HG02678 (cell line): ENCODE measurements around the gene ANKRD60.

Experiments
- ATAC-seq: cut with Tn5 transposase; IDR thresholded peaks from one replicate; pipeline ENCODE4 v1.9.1; 2021; ENCODE audit warnings: mild to moderate bottlenecking, moderate library complexity; ENCODE audit not compliant: unreplicated experiment

The ANKRD60 gene, protein sequence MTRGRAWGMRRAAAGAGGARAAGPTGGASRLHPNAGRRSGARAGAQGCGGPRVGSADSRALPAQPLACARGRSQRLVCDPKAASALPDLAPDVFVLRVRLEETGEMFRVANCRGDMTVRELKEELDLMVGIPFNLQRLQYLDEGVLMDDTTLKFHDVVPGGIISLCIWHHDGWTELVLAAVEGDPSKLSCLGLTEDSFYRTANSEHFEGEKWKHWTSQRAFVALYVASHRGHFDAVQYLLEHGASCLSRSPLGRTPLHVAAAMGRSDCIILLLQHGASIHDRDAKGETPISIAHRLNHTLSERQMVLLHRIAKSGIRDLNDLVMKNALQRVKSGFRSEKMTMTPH

DNA sequence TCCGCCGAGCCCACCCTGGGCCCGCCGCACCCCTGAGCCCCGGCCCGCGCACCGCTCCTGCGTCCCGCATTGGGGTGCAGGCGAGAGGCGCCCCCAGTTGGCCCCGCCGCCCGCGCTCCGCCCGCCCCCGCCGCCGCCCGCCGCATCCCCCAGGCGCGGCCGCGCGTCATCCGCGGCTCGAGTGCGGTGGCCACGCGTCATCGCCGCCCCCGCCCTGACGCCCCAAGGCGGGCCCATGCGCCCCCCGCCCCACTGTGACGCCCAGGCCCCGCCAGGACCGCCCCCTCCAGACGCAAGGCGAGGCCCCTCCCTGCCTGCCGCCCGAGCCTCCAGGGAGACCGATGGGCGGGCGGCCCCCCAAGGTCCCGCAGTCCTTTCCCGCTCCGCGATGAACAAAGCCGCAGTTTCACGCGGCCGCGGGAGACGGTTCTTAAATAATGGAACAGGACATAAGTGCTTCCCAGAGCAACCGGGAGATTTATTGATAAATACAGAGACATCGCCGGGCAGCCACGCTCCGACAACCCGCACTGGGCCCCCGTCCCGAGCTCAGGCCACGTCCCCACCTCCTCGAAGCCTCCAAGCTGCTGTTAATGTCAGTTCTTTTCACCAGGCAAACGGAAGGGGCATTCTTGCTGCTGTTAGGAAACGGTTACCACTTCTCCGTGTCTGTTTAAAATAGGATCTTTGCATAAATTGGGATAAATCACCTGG lies at the start of gene ANKRD60:
Gene ANKRD60 (minus strand): TSS at position 170 of the 714 bp plus-strand sequence. CDS start 0 bp downstream, at position 170.
- no peak for ATAC-seq

DNA sequence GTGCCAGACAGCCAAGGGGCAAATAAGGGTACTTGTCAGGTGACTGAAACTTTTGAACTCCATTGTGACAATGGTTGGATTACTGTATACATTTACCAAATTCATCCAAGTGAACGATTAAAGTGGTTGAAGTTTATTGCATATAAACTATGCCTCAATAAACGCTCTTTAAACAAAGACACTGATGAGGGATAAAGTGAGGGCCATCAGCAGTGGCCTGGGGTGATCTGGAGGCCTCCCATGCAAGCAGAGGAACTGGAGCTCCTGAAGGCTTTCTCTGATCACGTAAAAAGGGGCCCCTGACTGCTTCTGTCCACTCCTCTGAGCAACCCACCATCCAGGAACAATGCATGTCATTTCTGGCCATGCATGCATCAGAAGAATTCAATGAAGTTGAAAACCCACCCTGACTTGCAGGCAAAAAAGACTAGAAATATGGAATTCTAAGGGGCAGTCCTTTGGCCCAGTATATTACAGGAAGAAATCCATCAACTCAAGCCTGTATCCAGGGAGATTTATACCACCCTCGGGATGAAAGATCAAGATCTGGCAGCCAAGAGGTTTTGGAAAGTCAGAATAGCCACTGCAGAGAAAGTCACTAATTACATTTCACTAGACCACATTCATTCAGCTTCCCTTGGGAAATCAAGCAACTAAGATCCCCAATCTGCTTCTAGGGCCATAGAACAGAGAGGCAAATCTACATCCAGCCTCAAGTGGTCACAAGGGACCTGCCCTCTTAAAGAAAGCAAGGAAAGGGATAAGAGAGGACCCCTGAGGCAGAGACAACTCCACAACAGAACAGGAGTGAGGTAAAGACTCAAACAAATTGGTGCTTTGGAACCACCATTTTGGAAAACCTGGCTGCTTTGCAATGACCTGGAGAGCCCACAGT lies 49.4 kb upstream of the ANKRD60 start:
- ATAC-seq, result no peak

DNA sequence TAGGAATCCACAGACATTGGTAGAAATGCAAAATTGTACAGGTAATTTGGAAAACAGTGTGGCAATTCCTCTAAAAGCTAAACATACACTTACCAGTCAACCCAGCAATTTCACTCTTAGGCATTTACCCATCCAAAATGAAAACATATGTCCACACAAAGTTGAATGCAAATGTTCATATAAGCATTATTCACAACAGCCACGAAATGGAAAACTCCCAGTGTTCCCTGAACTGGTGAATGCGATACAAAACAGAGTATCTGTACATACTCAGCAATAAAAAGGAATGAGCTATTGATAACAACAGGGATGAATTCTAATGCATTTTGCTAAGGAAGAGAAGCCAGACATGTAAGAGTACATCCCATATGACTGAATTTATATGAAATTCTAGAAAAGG lies 48.7 kb upstream of the ANKRD60 start:
- ATAC-seq, result no peak

DNA sequence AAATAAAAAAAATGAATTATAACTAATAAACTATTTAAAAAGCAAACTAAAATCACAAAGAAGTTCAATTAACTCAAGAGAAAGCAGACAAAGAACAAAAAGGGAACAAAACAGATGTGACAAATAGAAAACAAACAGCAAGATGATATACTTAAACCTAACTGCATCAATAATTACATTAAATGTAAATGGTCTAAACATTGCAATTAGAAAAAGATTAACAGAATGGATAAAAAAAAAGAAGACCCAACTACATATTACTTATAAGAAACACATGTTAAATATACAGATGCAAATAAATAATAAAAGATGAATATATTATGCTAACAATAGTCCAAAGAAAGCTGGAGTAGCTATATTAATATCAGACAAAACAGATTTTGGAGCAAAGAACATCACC lies 45.9 kb upstream of the ANKRD60 start:
- no peak for ATAC-seq

DNA sequence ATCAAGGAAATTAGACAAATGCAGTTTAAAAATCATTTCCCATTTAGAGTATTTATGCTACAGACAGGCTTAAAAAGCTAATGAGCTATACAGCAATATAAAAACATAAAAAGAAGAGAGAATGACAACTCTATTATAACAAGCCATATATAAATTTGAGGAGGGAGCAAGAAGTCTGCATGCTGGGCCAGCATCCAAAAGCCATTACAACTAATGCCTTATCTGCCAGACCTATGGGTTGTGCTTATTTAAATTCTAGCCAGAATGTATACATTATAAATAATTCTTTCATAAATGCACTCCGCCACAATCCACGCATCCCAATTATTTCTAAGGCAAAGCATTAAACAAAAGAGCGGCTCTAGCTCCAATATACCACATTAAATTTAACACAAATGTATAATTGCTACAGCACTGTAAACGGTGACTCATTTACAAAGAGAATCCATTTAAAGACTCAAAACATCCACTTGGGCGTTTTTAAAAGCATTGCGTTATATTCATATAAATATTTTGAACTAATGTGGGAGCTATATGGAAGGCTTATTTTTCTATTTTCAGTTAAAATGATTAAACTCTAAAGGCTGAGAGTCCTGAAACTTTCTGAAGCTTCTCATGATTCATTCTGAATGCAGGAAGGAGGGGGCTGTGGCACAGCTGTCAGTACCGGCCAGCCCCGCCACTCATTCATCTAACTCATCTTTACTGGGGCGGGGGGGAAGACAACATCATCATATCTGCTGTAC lies 43.3 kb upstream of the ANKRD60 start:
- no peak for ATAC-seq

DNA sequence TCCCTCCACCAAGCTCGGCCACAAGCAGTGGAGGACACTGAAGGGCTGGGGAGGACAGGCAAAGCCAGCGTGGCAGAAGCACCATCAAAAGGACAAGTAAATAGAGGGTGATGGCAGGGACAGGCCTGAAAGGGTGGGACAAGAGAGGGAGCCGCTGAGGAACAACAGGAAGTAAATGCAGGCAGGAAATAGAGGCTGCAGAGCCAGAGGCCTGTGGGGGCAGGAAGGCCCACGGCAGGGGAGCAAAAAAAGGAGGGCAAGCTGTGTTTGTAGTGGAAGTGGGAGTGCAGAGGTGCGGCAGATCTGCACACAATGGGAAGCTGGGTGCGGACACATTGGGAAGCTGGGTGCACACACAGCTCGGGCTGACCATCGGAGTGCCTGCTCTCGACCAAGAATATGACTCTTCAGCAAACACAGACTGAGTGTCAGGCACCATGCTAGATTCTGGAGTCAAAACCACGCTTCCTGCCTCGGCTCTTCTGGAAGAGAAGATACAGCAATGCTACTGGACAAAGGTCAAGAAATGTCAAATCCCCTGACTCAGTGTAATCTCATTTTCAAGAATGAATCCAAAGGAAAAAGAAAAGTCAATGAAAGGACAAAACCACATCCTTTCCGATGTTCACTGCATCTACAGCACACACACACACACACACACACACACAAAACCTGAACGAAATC lies 40.6 kb upstream of the ANKRD60 start:
- no peak for ATAC-seq

DNA sequence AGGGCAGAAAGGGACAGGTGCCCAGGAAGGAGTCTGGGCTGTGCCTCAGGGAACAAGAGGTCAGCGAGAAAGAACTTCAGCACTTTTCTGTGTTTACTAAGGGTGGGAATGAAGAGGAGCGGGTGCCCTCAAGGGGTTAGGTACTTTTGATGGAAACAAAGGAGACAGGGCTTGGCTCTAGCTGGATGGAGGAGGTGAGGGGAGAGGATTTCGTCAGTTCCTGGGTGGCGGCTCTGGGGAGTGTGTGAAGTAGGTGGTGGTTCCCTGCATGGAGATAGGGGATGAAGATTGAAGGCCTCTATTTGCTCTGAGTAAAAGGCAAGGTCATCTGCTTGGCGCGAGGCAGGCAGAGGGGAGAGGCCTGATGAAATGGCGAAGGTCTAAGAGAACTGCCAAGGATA lies 40.0 kb upstream of the ANKRD60 start:
- no peak for ATAC-seq

DNA sequence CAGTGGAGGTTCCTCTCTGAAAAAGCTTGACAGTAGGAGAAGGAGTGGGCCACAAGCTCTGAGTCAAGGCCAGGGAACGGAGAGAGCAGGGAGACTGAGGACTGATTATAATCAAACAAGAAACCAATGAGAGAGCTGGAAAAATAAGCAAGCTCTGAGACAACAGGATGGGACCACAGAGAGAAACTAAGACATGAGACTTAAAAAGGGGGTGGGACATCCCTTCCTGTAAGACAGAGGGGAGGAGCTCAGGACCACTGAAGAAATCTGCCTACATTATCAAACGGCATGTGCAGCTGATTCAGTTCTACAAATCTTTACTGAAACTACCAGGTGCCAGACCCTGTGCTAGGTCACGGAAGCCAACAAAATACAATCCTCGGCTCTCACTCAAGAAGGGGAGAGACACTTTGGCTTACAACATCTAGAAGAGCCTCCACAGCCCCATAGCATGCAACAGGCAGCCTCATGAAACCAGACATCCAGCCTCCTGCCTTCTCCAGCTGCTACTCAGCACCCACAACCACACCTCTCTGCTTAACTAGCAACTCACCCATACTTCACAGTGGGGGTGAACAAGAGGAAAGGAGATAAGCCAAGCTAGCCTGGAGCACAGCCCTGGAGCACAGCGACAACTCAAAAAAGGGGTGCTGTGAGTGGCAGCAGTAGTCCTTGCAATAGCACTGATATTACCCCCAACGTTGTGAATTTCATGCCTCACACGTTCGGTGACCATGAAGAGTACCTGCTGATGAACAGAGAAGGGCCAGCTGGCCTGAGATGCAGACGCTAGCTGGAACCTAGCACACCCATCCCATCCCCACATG lies 39.1 kb upstream of the ANKRD60 start:
- ATAC-seq, result no peak

DNA sequence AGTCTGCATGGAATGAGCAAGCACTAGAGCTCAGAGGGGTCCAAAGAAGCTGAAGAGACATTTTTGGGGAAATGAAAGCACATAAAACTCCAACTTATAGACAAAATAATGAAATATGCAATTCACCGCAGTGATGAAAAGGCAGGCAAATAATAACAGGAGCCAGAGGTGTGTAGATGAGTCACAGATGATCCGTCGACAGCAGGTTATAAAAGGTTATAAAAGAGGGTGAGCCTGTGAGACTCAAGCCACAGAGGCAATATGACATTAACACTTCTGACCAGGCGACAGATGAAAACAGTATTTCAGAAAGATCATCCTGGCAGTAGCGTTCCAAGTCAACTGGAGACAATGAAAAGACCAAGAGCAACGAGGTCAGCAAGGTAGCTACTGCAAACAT lies 35.8 kb upstream of the ANKRD60 start:
- no peak for ATAC-seq

DNA sequence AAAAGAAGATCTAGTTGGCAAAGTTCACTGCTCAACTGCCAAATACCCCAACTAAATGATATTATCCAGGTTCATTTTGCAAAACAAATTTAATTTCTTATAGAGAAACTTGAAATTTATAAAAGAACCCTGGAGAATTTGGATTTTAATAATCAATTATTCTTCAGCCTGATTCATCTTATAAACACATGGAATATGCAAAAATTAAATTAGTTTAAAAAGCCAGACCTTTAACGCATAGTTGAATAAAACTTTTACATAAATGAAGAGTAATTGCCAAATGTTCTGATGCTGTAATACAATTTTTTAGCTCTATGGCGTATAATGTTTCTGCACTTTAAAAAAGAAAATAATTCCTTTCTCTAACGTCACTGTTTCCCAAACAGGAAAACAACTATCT lies 33.2 kb upstream of the ANKRD60 start:
- no peak for ATAC-seq

DNA sequence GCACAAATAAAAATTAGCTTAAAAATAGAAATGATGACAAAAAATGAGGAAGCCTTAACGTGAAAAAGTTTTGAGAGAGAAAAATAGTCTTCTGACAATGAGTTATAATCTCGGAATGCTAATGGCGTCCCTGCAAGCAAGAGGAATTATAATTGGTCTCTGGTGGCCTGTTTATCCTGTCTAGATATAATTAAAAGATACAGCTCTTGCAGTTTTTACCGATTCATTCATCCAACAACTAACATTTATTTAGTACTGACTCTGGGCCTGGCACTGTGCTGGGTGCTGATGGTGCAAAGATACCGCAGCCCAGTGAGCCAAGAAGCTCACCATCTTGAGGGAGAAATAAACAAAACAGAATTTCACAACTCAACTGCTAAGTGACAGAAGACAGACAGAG lies 31.6 kb upstream of the ANKRD60 start:
- no peak for ATAC-seq

DNA sequence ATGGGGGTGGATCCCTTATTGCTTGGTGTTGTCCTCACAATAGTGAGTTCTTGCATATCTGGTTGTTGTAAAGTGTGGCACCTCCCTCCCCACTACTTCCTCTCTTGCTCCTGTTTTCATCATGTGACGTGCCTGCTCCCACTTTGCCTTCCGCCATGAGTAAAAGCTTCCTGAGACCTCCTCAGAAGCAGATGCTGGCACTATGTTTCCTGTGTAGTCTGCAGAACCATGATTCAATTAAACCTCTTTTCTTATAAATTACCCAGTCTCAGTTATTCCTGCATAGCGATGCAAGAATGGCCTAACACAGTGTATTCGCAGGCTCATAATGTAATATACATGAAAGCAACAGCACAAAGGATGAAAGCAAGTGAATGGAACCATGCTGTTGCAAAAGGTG lies 28.4 kb upstream of the ANKRD60 start:
- ATAC-seq, result no peak

DNA sequence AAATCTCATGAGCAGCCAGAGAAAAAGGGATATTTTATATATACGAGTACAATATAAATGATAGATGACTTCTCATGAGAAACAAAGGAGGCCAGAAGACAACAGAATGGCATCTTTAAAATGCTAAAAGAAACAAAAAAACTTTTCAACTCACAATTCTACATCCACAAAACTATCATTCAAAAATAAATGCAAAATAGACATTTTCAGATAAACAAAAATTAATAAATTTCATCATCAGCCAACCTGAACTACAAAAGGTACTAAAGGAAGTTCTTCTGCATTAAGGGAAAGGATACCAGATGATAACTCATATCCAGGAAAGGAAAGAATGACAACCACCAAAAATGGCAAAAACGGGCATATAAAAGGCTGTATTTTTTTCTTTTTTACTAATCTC lies 27.9 kb upstream of the ANKRD60 start:
- no peak for ATAC-seq

DNA sequence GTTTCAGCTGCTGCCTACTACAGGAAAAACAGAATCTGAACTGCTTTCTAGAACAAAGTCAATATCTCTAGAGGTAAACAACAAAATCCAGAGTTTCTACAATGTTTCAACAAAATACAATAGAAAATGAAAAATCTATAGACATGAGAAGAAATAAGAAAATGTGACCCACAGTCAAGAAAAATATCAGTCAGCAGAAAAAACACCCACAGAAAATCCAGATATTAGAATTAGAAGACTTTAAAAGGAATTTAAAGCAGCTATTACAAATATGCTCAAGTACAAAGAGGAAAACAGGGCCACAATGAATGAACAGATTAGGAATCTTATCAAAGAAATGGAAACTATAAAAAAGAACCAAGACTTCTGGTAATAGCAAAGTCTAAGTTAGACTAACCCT lies 26.4 kb upstream of the ANKRD60 start:
- no peak for ATAC-seq

DNA sequence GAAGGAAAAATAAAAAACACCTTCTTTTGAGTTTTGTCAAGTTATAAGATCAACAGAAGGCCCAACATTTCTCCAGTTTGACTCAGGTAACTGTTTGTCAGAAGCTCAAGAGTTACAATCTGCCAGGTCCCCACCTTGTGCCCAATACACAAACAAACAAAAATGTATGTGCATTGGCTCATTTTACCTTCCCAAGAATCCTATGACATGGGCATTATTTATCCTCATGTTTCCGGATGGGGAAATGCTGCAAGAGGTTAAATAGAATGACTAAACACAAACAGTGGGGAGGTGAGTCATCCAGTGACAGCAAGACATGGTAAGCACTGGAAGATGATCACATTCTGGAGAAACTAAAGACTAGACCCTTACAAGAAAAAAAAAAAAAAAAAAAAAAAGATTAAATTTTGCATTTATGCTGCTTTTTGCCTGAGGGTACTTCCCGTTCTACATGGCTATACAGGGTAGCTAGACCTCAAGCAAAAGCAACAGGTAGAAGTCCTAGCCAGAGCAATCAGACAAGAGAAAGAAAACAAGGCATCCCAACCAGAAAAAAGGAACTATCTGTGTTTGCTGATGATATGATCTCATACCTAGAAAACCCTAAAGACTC lies 23.6 kb upstream of the ANKRD60 start:
- no peak for ATAC-seq

DNA sequence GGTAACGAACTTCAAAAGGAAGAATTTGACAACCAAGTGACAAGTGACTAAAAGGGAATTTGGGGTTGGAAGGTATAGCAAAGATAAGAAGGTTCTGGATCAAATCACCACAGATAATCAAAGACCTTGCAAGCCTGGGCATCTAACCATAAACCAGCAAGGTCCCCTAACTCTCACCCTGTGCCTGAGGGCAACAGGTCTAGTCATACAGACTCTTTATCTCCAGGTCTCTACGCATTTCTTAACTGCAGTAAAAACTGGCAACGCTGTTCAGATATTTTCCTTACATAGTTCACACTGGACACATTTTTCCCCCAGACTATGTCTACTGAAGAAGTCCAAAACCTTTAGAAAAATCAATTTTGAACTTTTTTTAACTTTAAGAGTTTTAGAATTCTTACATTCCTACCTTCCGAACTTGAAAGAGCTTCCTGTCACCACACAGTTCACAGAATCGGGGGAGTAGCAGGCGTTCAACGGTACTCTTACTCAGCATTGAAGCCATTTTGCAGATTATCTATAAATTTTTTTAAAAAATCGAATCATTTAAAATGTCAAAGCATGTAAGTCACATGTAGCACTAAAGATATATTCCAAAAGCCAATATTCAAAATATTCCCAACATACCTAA lies 23.0 kb upstream of the ANKRD60 start:
- no peak for ATAC-seq

DNA sequence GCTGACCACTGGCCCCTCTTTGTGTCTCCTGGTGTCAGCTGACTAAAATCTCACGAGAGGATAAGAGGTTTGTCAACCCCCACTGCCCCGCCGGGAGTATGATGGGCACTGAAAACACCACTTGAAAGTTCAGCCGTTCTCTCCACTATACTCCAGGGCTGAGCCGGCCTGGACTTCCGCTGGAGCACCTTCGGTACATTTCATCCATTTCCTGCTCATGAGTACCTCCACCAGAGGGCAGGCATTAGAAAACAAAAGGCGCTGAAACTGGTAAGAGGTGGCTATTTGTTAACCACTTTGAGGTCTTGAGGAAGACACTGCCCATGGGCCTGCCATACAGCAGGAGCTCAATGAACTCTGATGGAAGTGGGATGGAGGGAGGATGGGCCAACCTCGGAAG lies 17.9 kb upstream of the ANKRD60 start:
- no peak for ATAC-seq

DNA sequence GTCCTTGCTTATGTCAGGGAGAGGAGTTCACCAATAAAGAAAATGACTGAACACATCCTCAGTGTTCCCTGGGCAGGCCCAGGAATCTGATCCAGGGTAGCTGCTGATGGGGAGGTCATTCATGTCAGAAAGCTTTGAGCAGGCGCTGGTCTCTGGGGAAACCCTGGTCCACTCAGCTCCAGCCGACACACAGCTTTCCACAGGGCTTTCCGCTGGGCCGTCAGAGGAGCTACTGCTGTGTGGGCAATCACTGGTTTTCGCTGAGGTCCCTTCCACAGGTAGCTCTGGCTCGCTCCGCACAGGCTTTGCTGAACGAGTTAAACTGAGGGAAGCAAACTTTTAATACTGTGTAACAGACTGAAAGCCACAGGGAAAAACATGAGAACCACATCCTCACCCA lies 17.5 kb upstream of the ANKRD60 start:
- no peak for ATAC-seq
